Aorta (tissue), 5 donors: ENCODE measurements around the gene PDGFA. TPM values are rescaled to one million over a fixed set of nuclear protein-coding genes. Genes with fewer than 3 reads are reported as not detected.

Experiments
- ATAC-seq: fragments of 200-7000 bp; cut with Tn5 transposase; one replicate; pipeline ENCODE4 v1.9.1; 2022; ENCODE audit warnings: moderate library complexity; ENCODE audit not compliant: low FRiP score
- DNase-seq, 2 donors: peaks; one replicate each; pipeline ENCODE4 v3.0.0-alpha.2; 2020
- H3K27ac ChIP-seq, 2 donors: one replicate each; pipeline ENCODE4 v1.5.1; 2013; ENCODE audit warnings: low read length in 2 of 2, mild to moderate bottlenecking in 2 of 2, moderate library complexity in 2 of 2, control low read depth in 1 of 2, inconsistent platforms in 1 of 2, low read depth in 1 of 2
- H3K27me3 ChIP-seq, 2 donors: one replicate each; pipeline ENCODE4 v1.6.1; 2013; ENCODE audit warnings: control low read depth in 1 of 2, low read length in 1 of 2, mild to moderate bottlenecking in 1 of 2, moderate library complexity in 1 of 2; ENCODE audit not compliant: insufficient read depth in 2 of 2, control insufficient read depth in 1 of 2
- H3K36me3 ChIP-seq, 2 donors: one replicate each; pipeline ENCODE4 v1.6.1; 2013; ENCODE audit warnings: control low read depth in 1 of 2, low read length in 1 of 2, mild to moderate bottlenecking in 1 of 2; ENCODE audit not compliant: insufficient read depth in 2 of 2, control insufficient read depth in 1 of 2
- H3K4me1 ChIP-seq, 2 donors: one replicate each; pipeline ENCODE4 v1.6.1; 2013; ENCODE audit warnings: low read length in 2 of 2, control low read depth in 1 of 2, mild to moderate bottlenecking in 1 of 2, moderate library complexity in 1 of 2; ENCODE audit not compliant: insufficient read depth in 2 of 2, control insufficient read depth in 1 of 2
- H3K4me3 ChIP-seq, 2 donors: one replicate each; pipeline ENCODE4 v1.5.1; 2013; ENCODE audit warnings: low read length in 2 of 2, control low read depth in 1 of 2, mild to moderate bottlenecking in 1 of 2
- H3K9me3 ChIP-seq: one replicate; pipeline ENCODE4 v1.6.1; 2013; ENCODE audit warnings: mild to moderate bottlenecking, low read length; ENCODE audit not compliant: control insufficient read depth
- WGBS, 2 donors: extraction: QIAGEN DNeasy Blood & Tissue Kit; methylation state at CpG; one replicate each; pipeline ENCODE4 v1.1.7; 2013; 5-methylcytosine and 5-hydroxymethylcytosine counted together
- intact Hi-C, 2 donors: fragments of 100-400 bp; cut with DNase I; formaldehyde crosslinking; loops; one replicate each; pipeline versions ENCODE4 v1.14.2 to v1.15.0; 2022
- polyA plus RNA-seq, 2 donors: library from polyadenylated mRNA; stranded (reverse); fragments of 200-250 nt; gene quantifications; one replicate each; pipeline ENCODE4 v1.2.3, GENCODE V29; 2013
- total RNA-seq, 2 donors: library from RNA; stranded (reverse); fragmentation: NEBNext Ultra II Directional; extraction: Animal tissue kit (Norgen Biotek cat#: 25700); gene quantifications; one replicate each; pipeline ENCODE4 v1.2.1, GENCODE V29; 2021
- donor health status: healthy with polysubstance abuse.
- donor health status: Bipolar disorder and iron deficiency.
- donor health status: DM: no; HTN: no; CAD: no.
- donor health status: DM: no; HTN: no; CAD: no.
- donor health status: DM: yes; HTN: yes; CAD: no.

The PDGFA gene
- total and polyA plus RNA-seq, 4 donors, result 28.9 to 174 (median 87.5) TPM

- no peak overlapping the region for H3K4me3 ChIP-seq
- H3K36me3 ChIP-seq, result no peaks in the 10 kb centered on the region
- ATAC-seq (no peak), DNase-seq (peak in 1 of 2 donors; percentile 14)
- no peaks in the 10 kb centered on the region for H3K9me3 ChIP-seq
- intact Hi-C loops, result no loop called here
- no peak overlapping the region for H3K27ac ChIP-seq
- 89 to 91% methylated on average over 14 of the region's 14 CpGs for WGBS, 2 donors
- H3K4me1 ChIP-seq, result no peaks in the 10 kb centered on the region
- no peaks in the 10 kb centered on the region for H3K27me3 ChIP-seq
Observed at GRCh38 chr7:473870-474604, 45.6 kb downstream of the PDGFA start.

GRCh38 chr7:473211-473734 is 46.4 kb downstream of the PDGFA start:
- DNase-seq (peak; percentile 42 to 74), ATAC-seq (no peak)
- Histone ChIP-seq H3K27me3 (no peaks in the 10 kb centered on the region), H3K4me3 (no peak overlapping the region), H3K27ac (no peak overlapping the region), H3K4me1 (no peaks in the 10 kb centered on the region), H3K9me3 (no peaks in the 10 kb centered on the region), H3K36me3 (no peaks in the 10 kb centered on the region)
- intact Hi-C loops, result no loop called here
- 95% methylated on average over 18 of the region's 18 CpGs for WGBS, 2 donors

GRCh38 chr7:472640-472957 is 47.0 kb downstream of the PDGFA start:
- no peak overlapping the region for H3K4me3 ChIP-seq
- H3K36me3 ChIP-seq, result no peaks in the 10 kb centered on the region
- DNase-seq (peak in 1 of 2 donors; percentile 8), ATAC-seq (no peak)
- intact Hi-C loops, result no loop called here
- WGBS, 2 donors, result 97 to 98% methylated on average over 4 of the region's 4 CpGs
- no peaks in the 10 kb centered on the region for H3K9me3 ChIP-seq
- H3K27ac ChIP-seq, result peak overlapping the region in 1 of 2 donors; percentile 76
- no peaks in the 10 kb centered on the region for H3K27me3 ChIP-seq
- no peaks in the 10 kb centered on the region for H3K4me1 ChIP-seq

- Histone ChIP-seq H3K9me3 (no peaks in the 10 kb centered on the region), H3K27ac (peak overlapping the region in 1 of 2 donors; percentile 76), H3K4me3 (no peak overlapping the region), H3K27me3 (no peaks in the 10 kb centered on the region), H3K36me3 (no peaks in the 10 kb centered on the region), H3K4me1 (no peaks in the 10 kb centered on the region)
- DNase-seq (peak; percentile 96 to 97), ATAC-seq (peak; percentile 89)
- intact Hi-C loops, result no loop called here
- 33% methylated on average over 26 of the region's 26 CpGs for WGBS, 2 donors
Observed at GRCh38 chr7:471866-472639, 47.6 kb downstream of the PDGFA start.

- no peaks in the 10 kb centered on the region for H3K4me1 ChIP-seq
- H3K9me3 ChIP-seq, result no peaks in the 10 kb centered on the region
- no peak overlapping the region for H3K4me3 ChIP-seq
- DNase-seq (peak in 1 of 2 donors; percentile 45), ATAC-seq (no peak)
- peak overlapping the region in 1 of 2 donors; percentile 20 for H3K27ac ChIP-seq
- H3K36me3 ChIP-seq, result no peaks in the 10 kb centered on the region
- H3K27me3 ChIP-seq, result no peaks in the 10 kb centered on the region
- 53 to 57% methylated on average over 20 of the region's 21 CpGs for WGBS, 2 donors
- intact Hi-C loops, result no loop called here
Observed at GRCh38 chr7:471191-471865, 48.3 kb downstream of the PDGFA start.

GRCh38 chr7:469563-469961 is 50.1 kb downstream of the PDGFA start:
- H3K27ac ChIP-seq, result no peak overlapping the region

GRCh38 chr7:468681-469562 is 50.7 kb downstream of the PDGFA start:
- H3K27ac ChIP-seq, result no peak overlapping the region
- no peaks in the 10 kb centered on the region for H3K36me3 ChIP-seq
- H3K4me1 ChIP-seq, result no peaks in the 10 kb centered on the region
- no peaks in the 10 kb centered on the region for H3K27me3 ChIP-seq
- no peak overlapping the region for H3K4me3 ChIP-seq
- ATAC-seq, result no peak
- 66 to 73% methylated on average over 16 of the region's 16 CpGs for WGBS, 2 donors
- H3K9me3 ChIP-seq, result no peaks in the 10 kb centered on the region
- peak; percentile 64 to 75 for DNase-seq
- intact Hi-C loops, result no loop called here

More at GRCh38 chr7:469563-469961, 50.1 kb downstream of the PDGFA start:
- Histone ChIP-seq H3K36me3 (no peaks in the 10 kb centered on the region), H3K9me3 (no peaks in the 10 kb centered on the region), H3K4me3 (no peak overlapping the region), H3K4me1 (no peaks in the 10 kb centered on the region), H3K27me3 (no peaks in the 10 kb centered on the region)
- 93 to 96% methylated on average over 17 of the region's 17 CpGs for WGBS, 2 donors
- ATAC-seq, result no peak
- DNase-seq, result peak in 1 of 2 donors; percentile 47
- intact Hi-C loops, result no loop called here
